SU-DHL-6 (cell line): ENCODE results near the gene TMEM132A.

Source experiments
- H2AFZ ChIP-seq: fragments of 200-600 bp; sonication (generic); 2 replicates; pipeline ENCODE4 v1.6.1; 2014; ENCODE audit warnings: low read depth, mild to moderate bottlenecking, moderate library complexity, mixed read lengths, antibody characterized with exemption, low read length; ENCODE audit not compliant: severe bottlenecking
- H3F3A ChIP-seq: fragments of 200-600 bp; shearing (Covaris generic); 2 replicates; pipeline ENCODE4 v1.6.0; 2016; ENCODE audit warnings: antibody characterized with exemption, mild to moderate bottlenecking; ENCODE audit not compliant: insufficient read depth
- H3K27ac ChIP-seq: fragments of 200-600 bp; sonication (generic); 2 replicates; pipeline ENCODE4 v1.5.1; 2016; ENCODE audit warnings: low read depth, mild to moderate bottlenecking, low read length, moderate library complexity, mixed read lengths
- H3K27me3 ChIP-seq: fragments of 200-600 bp; sonication (generic), shearing (Covaris generic); 2 replicates; pipeline ENCODE4 v1.6.0; 2014; ENCODE audit warnings: mild to moderate bottlenecking, low read length
- H3K36me3 ChIP-seq: fragments of 200-600 bp; sonication (generic); 2 replicates; pipeline ENCODE4 v1.6.1; 2014; ENCODE audit warnings: mild to moderate bottlenecking, low read length, mixed read lengths
- H3K4me2 ChIP-seq: fragments of 300-600, 200-600 bp; shearing (Covaris generic), sonication (generic); 2 replicates; pipeline ENCODE4 v1.6.0; 2014; ENCODE audit warnings: low read length, low read depth, mild to moderate bottlenecking; ENCODE audit not compliant: poor library complexity, severe bottlenecking
- H3K4me3 ChIP-seq: fragments of 200-600 bp; sonication (generic); 2 replicates; pipeline ENCODE4 v1.5.1; 2014; ENCODE audit warnings: antibody characterized with exemption, low read length, mild to moderate bottlenecking, mixed read lengths; ENCODE audit not compliant: insufficient read depth, poor library complexity, severe bottlenecking
- H3K79me2 ChIP-seq: fragments of 200-600 bp; sonication (generic); 2 replicates; pipeline ENCODE4 v1.6.1; 2014; ENCODE audit warnings: mild to moderate bottlenecking, low read length, moderate library complexity; ENCODE audit not compliant: insufficient read depth
- H3K9ac ChIP-seq: fragments of 200-600 bp; sonication (generic); 2 replicates; pipeline ENCODE4 v1.7.0; 2014; ENCODE audit warnings: mild to moderate bottlenecking, low read length
- H3K9me2 ChIP-seq: fragments of 200-600 bp; sonication (generic); replicated peaks from 2 replicates; pipeline ENCODE4 v1.6.1; 2014; ENCODE audit warnings: low read length; ENCODE audit not compliant: insufficient read depth
- H3K9me3 ChIP-seq: fragments of 200-600 bp; sonication (generic); 2 replicates; pipeline ENCODE4 v1.6.1; 2014; ENCODE audit warnings: low read length, mixed read lengths; ENCODE audit not compliant: insufficient read depth
- H4K20me1 ChIP-seq: fragments of 200-600 bp; sonication (generic); 2 replicates; pipeline ENCODE4 v1.6.1; 2014; ENCODE audit warnings: low read depth, mild to moderate bottlenecking, antibody characterized with exemption, low read length, moderate library complexity, mixed read lengths
- CTCF ChIP-seq: fragments of 200-600 bp; sonication (generic); IDR thresholded peaks from one replicate; pipeline ENCODE4 v1.5.1; 2017; ENCODE audit warnings: antibody characterized with exemption, mild to moderate bottlenecking, low read length, moderate library complexity; ENCODE audit not compliant: insufficient read depth, poor library complexity, severe bottlenecking
- EZH2phosphoT487 ChIP-seq: fragments of 200-600 bp; sonication (generic), shearing (Covaris generic); conservative IDR thresholded peaks from 2 replicates; pipeline ENCODE4 v1.6.1; 2018; ENCODE audit warnings: mild to moderate bottlenecking, antibody characterized with exemption, low read length, moderate library complexity, mixed read lengths

Gene TMEM132A

DNA sequence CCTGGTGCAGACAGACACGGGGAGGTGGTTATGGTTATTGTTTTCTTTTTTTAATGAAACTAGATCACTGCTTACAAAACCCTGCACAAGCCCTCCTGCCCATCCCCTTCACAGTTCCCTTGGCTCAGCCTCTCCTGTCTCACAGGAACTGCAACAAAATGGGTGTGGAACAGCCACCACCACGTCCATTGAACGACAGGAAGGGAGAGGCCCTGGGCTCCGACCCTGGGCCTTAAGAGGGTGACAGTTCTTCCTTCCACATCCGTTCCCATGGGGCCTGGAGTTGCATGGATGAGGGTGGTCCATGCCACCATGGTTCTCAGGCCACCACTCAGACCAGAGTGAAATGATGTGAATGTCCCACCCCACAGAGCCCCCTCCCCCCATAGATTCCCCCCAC is 33.6 kb upstream of the TMEM132A start:
- Histone ChIP-seq H3K9me3 (no peaks in the 10 kb centered on the region), H3K27ac (no peak overlapping the region), H3K4me3 (no peak overlapping the region), H3K9ac (no peak overlapping the region), H3K36me3 (0 out of 2 replicates have a peak, but pooled peaks cover 6% of the 10 kb centered on the region), H3K79me2 (no peaks in the 10 kb centered on the region), H3K9me2 (no peaks in the 10 kb centered on the region), H4K20me1 (no peaks in the 10 kb centered on the region), H3K27me3 (no peaks in the 10 kb centered on the region), H3F3A (0 out of 2 replicates have a peak, but pooled peaks cover 4% of the 10 kb centered on the region), H3K4me2 (no peak overlapping the region), H2AFZ (no peak overlapping the region)
- TF ChIP-seq CTCF (no peak), EZH2phosphoT487 (no peak)

DNA sequence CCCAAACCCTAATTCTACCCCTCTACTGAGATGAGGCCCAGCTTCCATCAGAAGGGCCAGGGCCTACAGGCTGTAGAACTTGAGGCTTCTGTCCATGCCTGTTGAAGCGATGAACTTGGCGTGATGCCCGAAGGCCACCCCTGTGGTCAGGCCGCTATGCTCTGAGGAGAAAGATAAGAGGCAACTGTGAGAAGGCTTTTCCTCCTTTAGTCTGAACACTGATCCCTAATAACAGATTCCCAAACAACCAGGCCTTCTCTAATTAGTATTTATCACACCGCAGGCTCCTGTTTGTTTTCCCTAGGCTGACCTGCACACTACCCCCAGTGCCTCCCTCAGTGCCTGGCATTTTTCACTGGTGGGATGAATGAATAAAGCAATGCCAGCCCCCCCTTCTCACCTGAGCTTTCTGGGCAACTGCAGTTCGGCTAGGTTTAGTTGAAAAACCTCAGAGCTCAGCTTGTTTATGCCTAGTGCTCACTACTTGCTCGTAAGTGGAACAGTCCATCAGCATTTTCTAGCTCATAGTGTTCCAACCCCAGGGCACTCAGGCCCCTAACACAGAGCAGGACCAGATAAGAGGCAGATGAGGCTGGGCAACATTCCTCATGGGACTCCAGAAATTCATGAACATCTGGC is 33.0 kb upstream of the TMEM132A start:
- Histone ChIP-seq H3K36me3 (0 out of 2 replicates have a peak, but pooled peaks cover 10% of the 10 kb centered on the region), H2AFZ (no peak overlapping the region), H3F3A (0 out of 2 replicates have a peak, but pooled peaks cover 4% of the 10 kb centered on the region), H4K20me1 (no peaks in the 10 kb centered on the region), H3K9me2 (no peaks in the 10 kb centered on the region), H3K4me2 (no peak overlapping the region), H3K27ac (no peak overlapping the region), H3K9me3 (no peaks in the 10 kb centered on the region), H3K9ac (no peak overlapping the region), H3K79me2 (no peaks in the 10 kb centered on the region), H3K27me3 (no peaks in the 10 kb centered on the region), H3K4me3 (no peak overlapping the region)
- TF ChIP-seq CTCF = no peak
- TF ChIP-seq EZH2phosphoT487 = no peak

DNA sequence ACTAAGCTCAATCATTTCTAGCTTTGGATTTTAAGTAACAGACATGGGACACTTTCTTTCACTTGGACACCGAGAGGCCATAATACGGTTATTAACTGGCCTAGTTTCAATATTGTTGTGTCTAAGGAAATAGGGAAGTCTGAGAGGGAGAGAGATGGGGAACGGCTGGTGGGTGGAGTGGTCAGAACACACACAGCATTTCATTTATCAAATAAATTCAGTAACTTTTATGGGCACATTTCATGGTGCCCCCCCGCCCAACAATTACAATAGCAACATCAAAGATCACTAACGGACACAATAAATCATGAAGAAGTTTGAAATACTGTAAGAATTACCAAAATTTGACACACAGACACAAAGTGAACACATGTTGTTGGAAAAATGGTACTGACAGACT is 28.6 kb upstream of the TMEM132A start:
- H2AFZ ChIP-seq = no peak overlapping the region
- H3K27ac ChIP-seq = no peak overlapping the region
- H3F3A ChIP-seq = peaks cover 9% of the 10 kb centered on the region; the same call in 1 of the 2 replicates
- no peak overlapping the region for H3K4me3 ChIP-seq
- H3K9ac ChIP-seq = no peak overlapping the region
- H3K9me2 ChIP-seq = no peaks in the 10 kb centered on the region
- no peaks in the 10 kb centered on the region for H4K20me1 ChIP-seq
- H3K36me3 ChIP-seq = peaks cover 39% of the 10 kb centered on the region
- TF ChIP-seq CTCF (no peak), EZH2phosphoT487 (no peak)
- no peaks in the 10 kb centered on the region; the same call in 1 of the 2 replicates for H3K79me2 ChIP-seq
- no peak overlapping the region for H3K4me2 ChIP-seq
- no peaks in the 10 kb centered on the region for H3K27me3 ChIP-seq
- no peaks in the 10 kb centered on the region for H3K9me3 ChIP-seq
